Measurements from ENCODE around the gene NTRK1.

DNA sequence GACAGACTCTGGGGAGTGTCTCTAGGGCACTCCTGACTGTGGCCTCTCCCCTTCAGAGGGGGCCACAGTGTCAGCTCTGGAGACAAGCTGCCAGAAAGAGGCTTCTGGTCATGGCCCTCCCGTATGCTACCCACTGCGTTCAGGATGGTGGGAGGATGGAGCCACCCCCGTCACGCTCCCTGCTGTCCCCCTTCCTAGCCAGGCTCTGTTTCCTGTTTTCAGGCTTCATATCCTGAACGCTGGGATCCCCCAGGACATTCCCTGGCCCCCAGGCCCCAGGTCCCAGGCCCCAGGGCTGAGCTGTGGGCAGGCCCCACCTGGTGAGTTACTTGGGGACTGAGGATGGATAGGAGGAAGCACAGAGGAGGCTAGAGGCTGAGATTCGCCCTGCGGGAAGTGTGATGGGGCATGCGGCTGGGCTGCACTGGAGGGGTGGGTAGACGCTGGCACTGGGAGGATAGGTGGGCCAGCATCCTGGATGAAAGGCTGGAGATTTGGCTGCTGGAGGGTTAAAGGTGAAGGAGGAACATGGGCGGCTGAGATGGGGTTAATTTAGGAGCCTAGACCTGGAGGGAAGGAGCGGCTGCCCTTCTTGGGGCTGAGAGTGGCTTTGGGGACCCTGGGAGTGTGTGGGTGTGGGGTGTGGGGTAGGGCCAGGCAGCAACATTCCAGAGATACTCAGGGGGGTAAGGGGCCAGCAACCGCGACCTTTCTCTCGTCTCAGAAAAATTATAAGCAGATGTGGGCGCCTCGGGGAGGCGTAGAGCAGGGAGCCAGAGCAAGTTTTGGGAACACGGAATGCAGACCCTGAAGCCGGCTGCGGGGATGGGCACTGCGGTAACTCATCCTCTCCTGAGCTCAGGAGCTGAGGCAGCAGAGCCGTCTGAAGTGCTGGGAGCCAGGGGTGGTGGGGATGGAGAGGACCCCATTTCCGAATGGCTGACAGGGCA, 41.6 kb downstream of the NTRK1 start:
- no peak for TF ChIP-seq EZH2 (IDR thresholded peaks at IDR 0.05; ENCODE audit: borderline replicate concordance, insufficient read depth, low read depth, low read length, poor library complexity, severe bottlenecking)
- TF ChIP-seq, protein P1, sequence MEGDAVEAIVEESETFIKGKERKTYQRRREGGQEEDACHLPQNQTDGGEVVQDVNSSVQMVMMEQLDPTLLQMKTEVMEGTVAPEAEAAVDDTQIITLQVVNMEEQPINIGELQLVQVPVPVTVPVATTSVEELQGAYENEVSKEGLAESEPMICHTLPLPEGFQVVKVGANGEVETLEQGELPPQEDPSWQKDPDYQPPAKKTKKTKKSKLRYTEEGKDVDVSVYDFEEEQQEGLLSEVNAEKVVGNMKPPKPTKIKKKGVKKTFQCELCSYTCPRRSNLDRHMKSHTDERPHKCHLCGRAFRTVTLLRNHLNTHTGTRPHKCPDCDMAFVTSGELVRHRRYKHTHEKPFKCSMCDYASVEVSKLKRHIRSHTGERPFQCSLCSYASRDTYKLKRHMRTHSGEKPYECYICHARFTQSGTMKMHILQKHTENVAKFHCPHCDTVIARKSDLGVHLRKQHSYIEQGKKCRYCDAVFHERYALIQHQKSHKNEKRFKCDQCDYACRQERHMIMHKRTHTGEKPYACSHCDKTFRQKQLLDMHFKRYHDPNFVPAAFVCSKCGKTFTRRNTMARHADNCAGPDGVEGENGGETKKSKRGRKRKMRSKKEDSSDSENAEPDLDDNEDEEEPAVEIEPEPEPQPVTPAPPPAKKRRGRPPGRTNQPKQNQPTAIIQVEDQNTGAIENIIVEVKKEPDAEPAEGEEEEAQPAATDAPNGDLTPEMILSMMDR (IDR thresholded peaks at IDR 0.05), result no peak

Measured in B cell (primary cell).